ENCODE results near the gene NOG.

Gene NOG

DNA sequence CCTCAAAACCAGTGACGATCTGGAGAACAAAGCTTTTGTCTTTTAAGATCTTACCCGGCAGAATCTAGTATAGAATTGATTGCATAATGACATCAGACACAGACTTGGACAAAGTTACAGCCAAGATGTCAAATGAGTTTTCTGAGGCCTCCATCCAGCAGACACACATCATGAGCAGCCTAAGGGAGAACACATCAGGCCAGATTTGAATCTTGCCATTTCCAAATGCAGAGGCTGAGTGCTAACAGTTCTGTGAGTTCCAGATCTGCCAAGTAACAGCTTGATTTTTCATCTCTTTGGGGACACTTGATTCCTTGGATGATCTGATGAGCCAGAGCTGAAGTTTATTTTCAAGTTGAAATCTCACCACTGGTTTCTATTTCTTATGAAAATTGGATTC, 21.0 kb downstream of the NOG start:
- no peaks in the 10 kb centered on the region for H3K9me2 ChIP-seq (replicated peaks; ENCODE audit: low read depth, low read length)
- no peak for TF ChIP-seq EZH2phosphoT487 (IDR thresholded peaks at IDR 0.05; ENCODE audit: borderline replicate concordance)
- TF ChIP-seq, protein P1, sequence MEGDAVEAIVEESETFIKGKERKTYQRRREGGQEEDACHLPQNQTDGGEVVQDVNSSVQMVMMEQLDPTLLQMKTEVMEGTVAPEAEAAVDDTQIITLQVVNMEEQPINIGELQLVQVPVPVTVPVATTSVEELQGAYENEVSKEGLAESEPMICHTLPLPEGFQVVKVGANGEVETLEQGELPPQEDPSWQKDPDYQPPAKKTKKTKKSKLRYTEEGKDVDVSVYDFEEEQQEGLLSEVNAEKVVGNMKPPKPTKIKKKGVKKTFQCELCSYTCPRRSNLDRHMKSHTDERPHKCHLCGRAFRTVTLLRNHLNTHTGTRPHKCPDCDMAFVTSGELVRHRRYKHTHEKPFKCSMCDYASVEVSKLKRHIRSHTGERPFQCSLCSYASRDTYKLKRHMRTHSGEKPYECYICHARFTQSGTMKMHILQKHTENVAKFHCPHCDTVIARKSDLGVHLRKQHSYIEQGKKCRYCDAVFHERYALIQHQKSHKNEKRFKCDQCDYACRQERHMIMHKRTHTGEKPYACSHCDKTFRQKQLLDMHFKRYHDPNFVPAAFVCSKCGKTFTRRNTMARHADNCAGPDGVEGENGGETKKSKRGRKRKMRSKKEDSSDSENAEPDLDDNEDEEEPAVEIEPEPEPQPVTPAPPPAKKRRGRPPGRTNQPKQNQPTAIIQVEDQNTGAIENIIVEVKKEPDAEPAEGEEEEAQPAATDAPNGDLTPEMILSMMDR (conservative IDR thresholded peaks at IDR 0.05; ENCODE audit: low read length): no peak

DNA sequence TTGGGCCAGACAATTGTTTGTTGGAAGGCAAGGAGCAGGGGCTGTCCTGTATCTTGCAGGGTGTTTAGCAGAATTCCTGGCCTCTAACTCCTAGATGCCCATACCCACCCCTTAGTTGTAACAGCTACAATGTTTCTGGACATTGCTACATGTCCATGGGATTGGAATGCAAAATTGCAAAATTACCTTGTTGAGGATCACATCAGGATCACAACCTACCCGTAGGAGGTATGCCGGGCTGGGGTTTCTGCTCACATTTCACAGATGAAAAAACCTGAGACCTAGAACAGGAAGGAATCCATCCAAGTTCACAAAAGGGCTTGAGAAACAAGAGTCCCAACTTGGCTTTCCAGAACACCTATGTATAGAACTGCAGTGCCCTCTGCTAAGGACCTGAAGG, 22.7 kb downstream of the NOG start:
- H3K4me1 ChIP-seq (ENCODE audit: insufficient read depth, low read length, poor library complexity, severe bottlenecking): no peaks in the 10 kb centered on the region
- no peak overlapping the region for H3K9ac ChIP-seq (ENCODE audit: low read depth, low read length, poor library complexity, severe bottlenecking)
- no peak overlapping the region for H2AFZ ChIP-seq (ENCODE audit: low read length)
- H3K9me3 ChIP-seq (ENCODE audit: insufficient read depth, low read depth, low read length): no peaks in the 10 kb centered on the region
- no peak for TF ChIP-seq EZH2phosphoT487 (IDR thresholded peaks at IDR 0.05; ENCODE audit: borderline replicate concordance)
- TF ChIP-seq, protein P1 (conservative IDR thresholded peaks at IDR 0.05; ENCODE audit: low read length): no peak
- no peak overlapping the region for H3K4me2 ChIP-seq (ENCODE audit: low read depth, low read length, poor library complexity, severe bottlenecking)
- no peaks in the 10 kb centered on the region for H4K20me1 ChIP-seq (ENCODE audit: insufficient read depth, low read length, poor library complexity, severe bottlenecking)
- no peaks in the 10 kb centered on the region for H3K79me2 ChIP-seq (ENCODE audit: insufficient read depth, low read length)
- no peaks in the 10 kb centered on the region for H3F3A ChIP-seq (ENCODE audit: low read depth)
- no peak overlapping the region for H3K4me3 ChIP-seq (ENCODE audit: low read length, poor library complexity, severe bottlenecking)
- no peaks in the 10 kb centered on the region for H3K27me3 ChIP-seq (ENCODE audit: insufficient read depth, low read length, poor library complexity, severe bottlenecking)
- no peaks in the 10 kb centered on the region for H3K36me3 ChIP-seq (ENCODE audit: insufficient read depth, low read length)
- no peaks in the 10 kb centered on the region for H3K9me2 ChIP-seq (replicated peaks; ENCODE audit: low read depth, low read length)

More for the DNA sequence above, 21.0 kb downstream of the NOG start:
- Histone ChIP-seq H3F3A (ENCODE audit: low read depth) (no peaks in the 10 kb centered on the region), H3K36me3 (ENCODE audit: insufficient read depth, low read length) (no peaks in the 10 kb centered on the region), H3K4me1 (ENCODE audit: insufficient read depth, low read length, poor library complexity, severe bottlenecking) (no peaks in the 10 kb centered on the region), H4K20me1 (ENCODE audit: insufficient read depth, low read length, poor library complexity, severe bottlenecking) (no peaks in the 10 kb centered on the region), H2AFZ (ENCODE audit: low read length) (no peak overlapping the region), H3K79me2 (ENCODE audit: insufficient read depth, low read length) (no peaks in the 10 kb centered on the region), H3K27me3 (ENCODE audit: insufficient read depth, low read length, poor library complexity, severe bottlenecking) (no peaks in the 10 kb centered on the region), H3K4me3 (ENCODE audit: low read length, poor library complexity, severe bottlenecking) (no peak overlapping the region), H3K4me2 (ENCODE audit: low read depth, low read length, poor library complexity, severe bottlenecking) (no peak overlapping the region), H3K9me3 (ENCODE audit: insufficient read depth, low read depth, low read length) (no peaks in the 10 kb centered on the region), H3K9ac (ENCODE audit: low read depth, low read length, poor library complexity, severe bottlenecking) (no peak overlapping the region)

GRCh38 chr17:56623383-56623782, 29.9 kb downstream of the NOG start:
- Histone ChIP-seq H4K20me1 (ENCODE audit: insufficient read depth, low read length, poor library complexity, severe bottlenecking) (no peaks in the 10 kb centered on the region), H3K4me2 (ENCODE audit: low read depth, low read length, poor library complexity, severe bottlenecking) (no peak overlapping the region), H3K36me3 (ENCODE audit: insufficient read depth, low read length) (no peaks in the 10 kb centered on the region), H3K9ac (ENCODE audit: low read depth, low read length, poor library complexity, severe bottlenecking) (no peak overlapping the region), H3K4me3 (ENCODE audit: low read length, poor library complexity, severe bottlenecking) (no peak overlapping the region), H3K79me2 (ENCODE audit: insufficient read depth, low read length) (no peaks in the 10 kb centered on the region), H2AFZ (ENCODE audit: low read length) (no peak overlapping the region), H3K4me1 (ENCODE audit: insufficient read depth, low read length, poor library complexity, severe bottlenecking) (no peaks in the 10 kb centered on the region), H3F3A (ENCODE audit: low read depth) (no peaks in the 10 kb centered on the region), H3K9me2 (replicated peaks; ENCODE audit: low read depth, low read length) (no peaks in the 10 kb centered on the region), H3K27me3 (ENCODE audit: insufficient read depth, low read length, poor library complexity, severe bottlenecking) (no peaks in the 10 kb centered on the region), H3K9me3 (ENCODE audit: insufficient read depth, low read depth, low read length) (no peaks in the 10 kb centered on the region)
- no peak for TF ChIP-seq EZH2phosphoT487 (IDR thresholded peaks at IDR 0.05; ENCODE audit: borderline replicate concordance)
- TF ChIP-seq, protein P1 (conservative IDR thresholded peaks at IDR 0.05; ENCODE audit: low read length): no peak

Data from Loucy (cell line).